ENCODE data around the gene DEF6. TPM values are rescaled to one million over a fixed set of nuclear protein-coding genes. Genes with fewer than 3 reads are reported as not detected.

Gene DEF6
- polyA plus RNA-seq, 1 experiment = 2.5 TPM

GRCh38 chr6:35287671-35288396 lies 9.8 kb upstream of the DEF6 start:
- POLR2A ChIA-PET = interaction anchor here (0.8 to 2.6 kb wide), 5 partner anchors 13 to 104 kb away, joined by 3 to 12 read pairs (median 4); partner anchors contain the start of gene ZNF76
- CTCF ChIA-PET = no interaction called here
- no peak overlapping the region for H3K4me3 ChIP-seq (ENCODE audit: low read depth, low read length)
- H3K27ac ChIP-seq (ENCODE audit: low read depth, low read length) = peak overlapping the region; percentile 80
- no peaks in the 10 kb centered on the region for H3K9me3 ChIP-seq (ENCODE audit: control insufficient read depth, insufficient read depth, low read length)
- no peak for TF ChIP-seq CTCF (IDR thresholded peaks at IDR 0.05; ENCODE audit: low read depth, low read length)
- DNase-seq (ENCODE audit: low read depth, low spot score) = peak; percentile 71
- no peaks in the 10 kb centered on the region for H3K27me3 ChIP-seq (ENCODE audit: control insufficient read depth, insufficient read depth, low read length)

GRCh38 chr6:35288834-35289233 lies 8.8 kb upstream of the DEF6 start:
- POLR2A ChIA-PET = interaction anchor here (1.2 to 2.6 kb wide), 2 partner anchors 29 to 30 kb away, joined by 4 to 12 read pairs; partner anchors contain the start of gene ZNF76
- H3K27ac ChIP-seq (ENCODE audit: low read depth, low read length) = no peak overlapping the region
- H3K4me3 ChIP-seq (ENCODE audit: low read depth, low read length) = no peak overlapping the region
- H3K9me3 ChIP-seq (ENCODE audit: control insufficient read depth, insufficient read depth, low read length) = no peaks in the 10 kb centered on the region
- CTCF ChIA-PET = interaction anchor here (0.9 to 1.5 kb wide), 3 partner anchors 39 to 161 kb away, joined by 3 to 5 read pairs (median 3); no protein-coding TSS in a partner anchor
- DNase-seq (ENCODE audit: low read depth, low spot score) = no peak
- H3K27me3 ChIP-seq (ENCODE audit: control insufficient read depth, insufficient read depth, low read length) = no peaks in the 10 kb centered on the region
- no peak for TF ChIP-seq CTCF (IDR thresholded peaks at IDR 0.05; ENCODE audit: low read depth, low read length)

GRCh38 chr6:35291491-35291890 lies 6.1 kb upstream of the DEF6 start:
- no peak overlapping the region for H3K27ac ChIP-seq (ENCODE audit: low read depth, low read length)
- no peak for TF ChIP-seq CTCF (IDR thresholded peaks at IDR 0.05; ENCODE audit: low read depth, low read length)
- no peaks in the 10 kb centered on the region for H3K27me3 ChIP-seq (ENCODE audit: control insufficient read depth, insufficient read depth, low read length)
- CTCF ChIA-PET = no interaction called here
- no peak overlapping the region for H3K4me3 ChIP-seq (ENCODE audit: low read depth, low read length)
- H3K9me3 ChIP-seq (ENCODE audit: control insufficient read depth, insufficient read depth, low read length) = no peaks in the 10 kb centered on the region
- no peak for DNase-seq (ENCODE audit: low read depth, low spot score)
- POLR2A ChIA-PET = no interaction called here

GRCh38 chr6:35292494-35292893 lies 5.1 kb upstream of the DEF6 start:
- POLR2A ChIA-PET = no interaction called here
- CTCF ChIA-PET = no interaction called here
- Histone ChIP-seq H3K4me3 (ENCODE audit: low read depth, low read length) (no peak overlapping the region), H3K27ac (ENCODE audit: low read depth, low read length) (no peak overlapping the region), H3K9me3 (ENCODE audit: control insufficient read depth, insufficient read depth, low read length) (no peaks in the 10 kb centered on the region), H3K27me3 (ENCODE audit: control insufficient read depth, insufficient read depth, low read length) (no peaks in the 10 kb centered on the region)
- DNase-seq (ENCODE audit: low read depth, low spot score) = no peak
- TF ChIP-seq CTCF (IDR thresholded peaks at IDR 0.05; ENCODE audit: low read depth, low read length) = no peak

GRCh38 chr6:35293681-35294080 lies 3.9 kb upstream of the DEF6 start:
- H3K4me3 ChIP-seq (ENCODE audit: low read depth, low read length) = no peak overlapping the region
- H3K27ac ChIP-seq (ENCODE audit: low read depth, low read length) = no peak overlapping the region
- no peaks in the 10 kb centered on the region for H3K27me3 ChIP-seq (ENCODE audit: control insufficient read depth, insufficient read depth, low read length)
- POLR2A ChIA-PET = no interaction called here
- CTCF ChIA-PET = interaction anchor here (0.6 to 1.2 kb wide), 10 partner anchors 8 to 175 kb away, joined by 3 to 5 read pairs (median 3); partner anchors contain the start of gene RPL10A
- no peaks in the 10 kb centered on the region for H3K9me3 ChIP-seq (ENCODE audit: control insufficient read depth, insufficient read depth, low read length)
- no peak for DNase-seq (ENCODE audit: low read depth, low spot score)
- no peak for TF ChIP-seq CTCF (IDR thresholded peaks at IDR 0.05; ENCODE audit: low read depth, low read length)

Data from AG04450 (cell line).